Osteocyte (in vitro differentiated cells): ENCODE data around the gene TOGARAM2. TPM values are rescaled to one million over a fixed set of nuclear protein-coding genes. Genes with fewer than 3 reads are reported as not detected.

Source experiments
- DNase-seq: peaks from one replicate; pipeline ENCODE4 v3.0.0; 2021; ENCODE audit warnings: mixed read lengths; ENCODE audit not compliant: unreplicated experiment; ENCODE audit errors: extremely low spot score
- H3K27ac Mint-ChIP-seq: one replicate; pipeline ENCODE4 v1.8.0; 2021; ENCODE audit warnings: mild to moderate bottlenecking, mixed read lengths; ENCODE audit not compliant: unreplicated experiment
- H3K27me3 Mint-ChIP-seq: one replicate; pipeline ENCODE4 v1.8.0; 2021; ENCODE audit warnings: mixed read lengths; ENCODE audit not compliant: unreplicated experiment
- H3K36me3 Mint-ChIP-seq: one replicate; pipeline ENCODE4 v1.8.0; 2021; ENCODE audit warnings: mixed read lengths; ENCODE audit not compliant: unreplicated experiment
- H3K4me1 Mint-ChIP-seq: one replicate; pipeline ENCODE4 v1.8.0; 2021; ENCODE audit warnings: mixed read lengths; ENCODE audit not compliant: unreplicated experiment
- H3K4me3 Mint-ChIP-seq: one replicate; pipeline ENCODE4 v1.8.0; 2021; ENCODE audit warnings: mild to moderate bottlenecking, moderate library complexity, mixed read lengths; ENCODE audit not compliant: unreplicated experiment
- H3K9me3 Mint-ChIP-seq: one replicate; pipeline ENCODE4 v1.8.0; 2021; ENCODE audit warnings: mixed read lengths; ENCODE audit not compliant: unreplicated experiment
- CTCF ChIP-seq: fragments of 200-600 bp; sonication (generic); IDR thresholded peaks from 2 replicates; pipeline ENCODE4 v1.5.0; 2021; ENCODE audit warnings: antibody characterized with exemption, mild to moderate bottlenecking, moderate library complexity
- total RNA-seq: library from RNA; stranded (reverse); gene quantifications from 2 replicates; pipeline ENCODE4 v1.2.1, GENCODE V29; 2021

The TOGARAM2 gene
- total RNA-seq, 1 donor from 2014 or later = not detected

DNA sequence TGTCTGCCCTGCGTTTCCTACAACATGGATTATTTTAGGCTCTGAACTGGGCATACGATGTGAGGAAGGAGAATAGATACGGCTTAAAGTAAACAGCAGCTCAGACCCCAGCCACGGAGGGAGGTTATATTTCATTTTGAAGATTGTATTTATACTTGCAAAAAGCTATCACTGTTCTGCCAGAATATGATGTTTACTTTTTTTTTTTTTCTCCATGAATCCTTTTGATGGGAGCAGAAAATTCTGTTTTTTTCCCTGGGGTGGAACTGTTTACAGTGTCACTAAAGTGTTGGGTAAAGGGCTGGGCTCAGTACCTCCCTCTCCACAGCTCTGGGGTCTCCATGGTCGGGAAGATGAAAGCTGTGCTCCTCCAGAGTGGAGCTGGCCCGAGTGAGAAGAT lies 80.1 kb downstream of the TOGARAM2 start:
- Mint-ChIP-seq H3K9me3 (no peaks in the 10 kb centered on the region), H3K4me3 (no peak overlapping the region), H3K27me3 (peaks cover 4% of the 10 kb centered on the region), H3K4me1 (no peaks in the 10 kb centered on the region), H3K36me3 (no peaks in the 10 kb centered on the region), H3K27ac (no peak overlapping the region)
- no peak for TF ChIP-seq CTCF
- DNase-seq = no peak

GRCh38 chr2:29061616-29062015 lies 80.5 kb downstream of the TOGARAM2 start:
- no peak for DNase-seq
- H3K4me1 Mint-ChIP-seq = no peaks in the 10 kb centered on the region
- H3K27ac Mint-ChIP-seq = no peak overlapping the region
- no peak for TF ChIP-seq CTCF
- H3K9me3 Mint-ChIP-seq = no peaks in the 10 kb centered on the region
- no peaks in the 10 kb centered on the region for H3K36me3 Mint-ChIP-seq
- no peak overlapping the region for H3K4me3 Mint-ChIP-seq
- H3K27me3 Mint-ChIP-seq = peaks cover 4% of the 10 kb centered on the region

GRCh38 chr2:29062371-29062770 lies 81.3 kb downstream of the TOGARAM2 start:
- Mint-ChIP-seq H3K4me3 (no peak overlapping the region), H3K27ac (no peak overlapping the region), H3K27me3 (peaks cover 4% of the 10 kb centered on the region), H3K4me1 (no peaks in the 10 kb centered on the region), H3K36me3 (no peaks in the 10 kb centered on the region), H3K9me3 (no peaks in the 10 kb centered on the region)
- DNase-seq = no peak
- no peak for TF ChIP-seq CTCF

- no peaks in the 10 kb centered on the region for H3K4me1 Mint-ChIP-seq
- no peak for TF ChIP-seq CTCF
- H3K36me3 Mint-ChIP-seq = no peaks in the 10 kb centered on the region
- no peak for DNase-seq
- H3K27me3 Mint-ChIP-seq = peaks cover 2% of the 10 kb centered on the region
- H3K27ac Mint-ChIP-seq = no peak overlapping the region
- no peak overlapping the region for H3K4me3 Mint-ChIP-seq
- no peaks in the 10 kb centered on the region for H3K9me3 Mint-ChIP-seq
Measured at GRCh38 chr2:29063056-29063455, 82.0 kb downstream of the TOGARAM2 start.

DNA sequence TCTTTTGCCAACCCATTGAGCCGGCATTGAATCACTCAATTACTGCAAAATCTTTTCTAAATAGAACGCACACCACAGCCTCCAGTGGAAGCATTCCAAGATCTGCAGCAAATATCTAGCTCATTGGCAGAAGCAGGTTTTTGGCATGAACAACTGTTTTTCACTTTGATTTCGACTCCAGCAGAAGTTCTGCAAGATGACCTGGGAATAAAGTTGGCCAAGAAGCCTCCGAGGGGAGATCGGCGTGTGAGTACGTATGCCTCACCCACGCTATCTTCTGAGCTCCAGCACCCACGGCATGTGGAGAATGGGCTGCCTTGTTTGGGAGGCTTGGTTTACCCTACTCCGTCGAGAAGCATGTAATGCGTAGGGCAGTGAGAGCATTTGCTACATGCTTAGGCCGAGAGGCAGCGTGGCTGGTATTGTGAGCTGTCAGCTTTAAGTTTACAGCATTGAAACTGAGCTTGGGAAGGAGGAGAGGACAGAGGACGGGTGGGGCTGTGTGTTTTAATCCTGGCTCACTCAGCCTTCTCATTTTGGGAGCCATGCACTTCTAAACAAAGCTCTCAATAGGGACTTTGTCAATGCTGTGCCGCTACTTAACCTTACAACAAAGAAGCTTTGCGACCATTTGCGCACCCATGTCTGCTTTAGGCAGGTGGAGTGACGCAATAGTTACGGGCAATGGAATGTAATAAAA lies 82.7 kb downstream of the TOGARAM2 start:
- H3K27me3 Mint-ChIP-seq = no peaks in the 10 kb centered on the region
- H3K27ac Mint-ChIP-seq = no peak overlapping the region
- no peaks in the 10 kb centered on the region for H3K9me3 Mint-ChIP-seq
- H3K4me1 Mint-ChIP-seq = no peaks in the 10 kb centered on the region
- DNase-seq = no peak
- no peak for TF ChIP-seq CTCF
- no peaks in the 10 kb centered on the region for H3K36me3 Mint-ChIP-seq
- no peak overlapping the region for H3K4me3 Mint-ChIP-seq
